Trophoblast cell (in vitro differentiated cells and primary cell): ENCODE measurements around the gene TXNL4B.
"Not testable (repeated sequence)": the region's sequence is repeated elsewhere in the genome, so short reads cannot be mapped to it uniquely, and the experiment has no call there.

Experiments used
- DNase-seq, 2 donors: peaks; one replicate each; pipeline ENCODE4 v3.0.0-alpha.2; 2016
- H2AFZ ChIP-seq: 2 replicates; pipeline ENCODE4 v1.6.1; 2013; ENCODE audit warnings: low read length, moderate library complexity, mild to moderate bottlenecking; ENCODE audit not compliant: insufficient read depth, poor library complexity
- H2AK5ac ChIP-seq: 2 replicates; pipeline ENCODE4 v1.6.1; 2013; ENCODE audit warnings: mild to moderate bottlenecking, low read length
- H2BK120ac ChIP-seq: 2 replicates; pipeline ENCODE4 v1.6.1; 2013; ENCODE audit warnings: low read length, mild to moderate bottlenecking, moderate library complexity; ENCODE audit not compliant: insufficient read depth, poor library complexity
- H2BK12ac ChIP-seq: 2 replicates; pipeline ENCODE4 v1.6.1; 2013; ENCODE audit warnings: mild to moderate bottlenecking, low read length, moderate library complexity
- H2BK5ac ChIP-seq: 2 replicates; pipeline ENCODE4 v1.6.1; 2013; ENCODE audit warnings: low read length, low read depth, moderate library complexity, mild to moderate bottlenecking; ENCODE audit not compliant: poor library complexity
- H3K14ac ChIP-seq: 2 replicates; pipeline ENCODE4 v1.6.1; 2013; ENCODE audit warnings: mild to moderate bottlenecking, low read length
- H3K18ac ChIP-seq: 2 replicates; pipeline ENCODE4 v1.6.1; 2013; ENCODE audit warnings: mild to moderate bottlenecking, low read length
- H3K23ac ChIP-seq: 2 replicates; pipeline ENCODE4 v1.6.1; 2013; ENCODE audit warnings: low read length
- H3K27ac ChIP-seq: 2 replicates; pipeline ENCODE4 v1.5.1; 2013; ENCODE audit warnings: low read depth, mild to moderate bottlenecking, inconsistent platforms, low read length, moderate library complexity
- H3K27me3 ChIP-seq: 2 replicates; pipeline ENCODE4 v1.6.1; 2013; ENCODE audit warnings: inconsistent platforms, mild to moderate bottlenecking, low read length, moderate library complexity; ENCODE audit not compliant: insufficient read depth
- H3K36me3 ChIP-seq, 2 experiments: 1 replicate in 1 of 2; 2 replicates in 1 of 2; pipeline ENCODE4 v1.6.1; 2013; ENCODE audit warnings: low read length in 2 of 2, mild to moderate bottlenecking in 2 of 2, moderate library complexity in 1 of 2; ENCODE audit not compliant: insufficient read depth in 2 of 2, control insufficient read depth in 1 of 2
- H3K4ac ChIP-seq: 2 replicates; pipeline ENCODE4 v1.6.1; 2013; ENCODE audit warnings: low read depth, mild to moderate bottlenecking, low read length, moderate library complexity
- H3K4me1 ChIP-seq, 2 experiments: 1 replicate in 1 of 2; 2 replicates in 1 of 2; pipeline ENCODE4 v1.6.1; 2013; ENCODE audit warnings: low read length in 2 of 2, mild to moderate bottlenecking in 2 of 2, moderate library complexity in 1 of 2; ENCODE audit not compliant: insufficient read depth in 2 of 2, control insufficient read depth in 1 of 2
- H3K4me2 ChIP-seq: 2 replicates; pipeline ENCODE4 v1.6.1; 2013; ENCODE audit warnings: inconsistent platforms, mild to moderate bottlenecking, low read length, moderate library complexity
- H3K4me3 ChIP-seq: 2 replicates; pipeline ENCODE4 v1.5.1; 2013; ENCODE audit warnings: mild to moderate bottlenecking, low read depth, low read length, inconsistent platforms
- H3K79me1 ChIP-seq: one replicate; pipeline ENCODE4 v1.6.1; 2013; ENCODE audit warnings: low read length
- H3K79me2 ChIP-seq: 2 replicates; pipeline ENCODE4 v1.6.1; 2013; ENCODE audit warnings: low read length, mild to moderate bottlenecking; ENCODE audit not compliant: control insufficient read depth, insufficient read depth, poor library complexity
- H3K9ac ChIP-seq: 2 replicates; pipeline ENCODE4 v1.6.1; 2013; ENCODE audit warnings: mild to moderate bottlenecking, low read length
- H3K9me3 ChIP-seq: 2 replicates; pipeline ENCODE4 v1.6.1; 2013; ENCODE audit warnings: low read depth, mild to moderate bottlenecking, control low read depth, inconsistent platforms, low read length; ENCODE audit not compliant: insufficient read depth
- H4K12ac ChIP-seq: 2 replicates; pipeline ENCODE4 v1.6.1; 2013; ENCODE audit warnings: low read depth, mild to moderate bottlenecking, low read length, moderate library complexity
- H4K8ac ChIP-seq: 2 replicates; pipeline ENCODE4 v1.6.1; 2013; ENCODE audit warnings: low read depth, mild to moderate bottlenecking, low read length, moderate library complexity
- H4K91ac ChIP-seq: one replicate; pipeline ENCODE4 v1.6.1; 2013; ENCODE audit warnings: low read depth, mild to moderate bottlenecking, low read length, moderate library complexity
- WGBS: extraction: QIAGEN DNeasy Blood & Tissue Kit; methylation state at CpG from one replicate; pipeline ENCODE4 v1.1.7; 2013; ENCODE audit warnings: missing lambda C conversion rate; ENCODE audit not compliant: insufficient read length, insufficient coverage; ENCODE audit errors: extremely low coverage; 5-methylcytosine and 5-hydroxymethylcytosine counted together

TXNL4B gene

DNA sequence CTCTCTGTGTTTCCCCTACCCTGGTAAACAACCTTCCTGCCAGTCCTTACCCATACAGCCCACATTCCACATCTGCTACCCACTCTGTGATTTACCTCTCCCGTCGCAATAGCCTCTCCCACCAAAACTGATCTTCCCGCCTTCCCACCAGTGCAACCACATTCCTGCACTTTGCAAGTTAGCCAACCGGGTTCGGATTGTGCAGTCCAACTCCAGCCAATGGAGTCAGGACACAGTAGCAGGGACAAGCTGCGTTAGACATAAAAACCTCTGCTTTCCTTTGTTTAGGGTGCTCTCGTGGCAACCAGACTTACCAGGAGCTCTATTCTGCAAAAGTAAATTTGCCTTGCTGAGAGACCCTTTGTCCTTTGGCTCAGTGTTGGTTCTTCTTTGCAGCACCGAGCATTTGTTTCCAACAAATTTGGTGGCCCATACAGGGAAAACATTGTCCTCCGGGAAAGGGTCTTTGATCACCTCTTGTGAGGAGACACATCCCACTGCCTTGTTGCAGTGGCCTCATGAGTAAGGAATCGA is 29.0 kb downstream of the TXNL4B start:
- H3K9me3 ChIP-seq, result peaks cover 4% of the 10 kb centered on the region
- no peak overlapping the region for H2BK120ac ChIP-seq
- no peak overlapping the region for H4K12ac ChIP-seq
- no peak overlapping the region for H4K91ac ChIP-seq
- no peak overlapping the region for H2AFZ ChIP-seq
- no peak overlapping the region for H3K4me2 ChIP-seq
- no CpG with 5 or more reads among the region's 10 CpGs for WGBS
- H3K23ac ChIP-seq, result no peak overlapping the region
- H3K4me1 ChIP-seq, result no peaks in the 10 kb centered on the region
- no peak overlapping the region for H3K4me3 ChIP-seq
- H3K9ac ChIP-seq, result no peak overlapping the region
- H3K27me3 ChIP-seq, result no peaks in the 10 kb centered on the region
- H3K14ac ChIP-seq, result no peak overlapping the region
- no peak overlapping the region for H4K8ac ChIP-seq
- no peak overlapping the region for H3K27ac ChIP-seq
- no peaks in the 10 kb centered on the region for H3K79me1 ChIP-seq
- H3K4ac ChIP-seq, result no peak overlapping the region
- no peak overlapping the region for H2AK5ac ChIP-seq
- no peak overlapping the region for H2BK12ac ChIP-seq
- no peaks in the 10 kb centered on the region for H3K79me2 ChIP-seq
- H3K18ac ChIP-seq, result no peak overlapping the region
- H2BK5ac ChIP-seq, result no peak overlapping the region
- DNase-seq, result no peak
- H3K36me3 ChIP-seq, result no peaks in the 10 kb centered on the region

DNA sequence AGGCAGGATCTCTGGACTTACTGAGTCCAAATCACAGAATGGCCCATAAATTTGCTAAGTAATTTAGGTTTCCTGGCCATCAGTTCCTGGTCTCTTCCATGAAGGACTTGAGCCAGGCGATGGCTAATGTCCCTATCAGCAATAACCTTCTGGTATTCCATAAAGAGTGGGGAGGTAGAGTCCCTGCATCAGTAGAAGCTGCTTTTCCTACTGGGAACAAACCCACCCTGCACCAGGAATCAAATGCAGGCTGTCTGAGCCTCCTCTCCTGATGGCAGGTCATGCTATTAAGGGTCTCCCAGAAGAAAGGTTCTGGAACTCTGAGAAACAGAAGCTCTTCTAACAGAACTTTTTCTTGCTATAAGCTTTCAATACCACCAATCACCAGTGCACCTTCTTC is 31.9 kb downstream of the TXNL4B start:
- Histone ChIP-seq H4K91ac (no peak overlapping the region), H3K79me2 (no peaks in the 10 kb centered on the region)
- DNase-seq, result no peak

DNA sequence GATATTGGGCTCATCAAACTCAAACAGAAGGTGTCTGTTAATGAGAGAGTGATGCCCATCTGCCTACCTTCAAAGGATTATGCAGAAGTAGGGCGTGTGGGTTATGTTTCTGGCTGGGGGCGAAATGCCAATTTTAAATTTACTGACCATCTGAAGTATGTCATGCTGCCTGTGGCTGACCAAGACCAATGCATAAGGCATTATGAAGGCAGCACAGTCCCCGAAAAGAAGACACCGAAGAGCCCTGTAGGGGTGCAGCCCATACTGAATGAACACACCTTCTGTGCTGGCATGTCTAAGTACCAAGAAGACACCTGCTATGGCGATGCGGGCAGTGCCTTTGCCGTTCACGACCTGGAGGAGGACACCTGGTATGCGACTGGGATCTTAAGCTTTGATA is 33.0 kb downstream of the TXNL4B start:
- H4K8ac ChIP-seq, result no peak overlapping the region

More for the DNA sequence above, 31.9 kb downstream of the TXNL4B start:
- Histone ChIP-seq H3K4ac (no peak overlapping the region), H3K4me2 (no peak overlapping the region), H3K27me3 (no peaks in the 10 kb centered on the region), H3K4me1 (no peaks in the 10 kb centered on the region), H3K9ac (no peak overlapping the region), H4K8ac (no peak overlapping the region), H3K18ac (no peak overlapping the region), H3K36me3 (no peaks in the 10 kb centered on the region), H3K14ac (no peak overlapping the region), H2AFZ (no peak overlapping the region), H3K23ac (no peak overlapping the region), H3K4me3 (no peak overlapping the region), H2BK12ac (no peak overlapping the region), H3K79me1 (no peaks in the 10 kb centered on the region), H4K12ac (no peak overlapping the region), H3K27ac (no peak overlapping the region), H2BK5ac (no peak overlapping the region), H2AK5ac (no peak overlapping the region), H3K9me3 (peaks cover 4% of the 10 kb centered on the region), H2BK120ac (no peak overlapping the region)
- WGBS, result no CpG with 5 or more reads among the region's 1 CpG

DNA sequence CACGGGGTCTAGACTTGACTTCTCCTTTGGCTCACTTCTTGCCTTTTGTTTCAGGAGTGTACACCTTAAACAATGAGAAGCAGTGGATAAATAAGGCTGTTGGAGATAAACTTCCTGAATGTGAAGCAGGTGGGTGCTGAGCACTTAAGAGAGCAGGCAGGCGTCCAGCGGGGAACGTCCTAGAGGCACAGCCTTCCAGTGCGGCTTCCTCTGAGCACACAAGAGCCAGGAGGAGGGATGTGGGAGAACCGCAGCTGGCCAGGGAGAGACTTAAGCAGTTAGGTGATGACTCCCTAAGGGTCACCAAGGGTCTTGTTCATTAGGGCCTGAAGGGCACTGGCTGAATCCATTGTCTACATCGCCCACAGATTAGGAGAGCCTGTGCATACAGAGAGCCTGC is 34.4 kb downstream of the TXNL4B start:
- H3K14ac ChIP-seq, H3K18ac ChIP-seq, H3K9ac ChIP-seq, H4K8ac ChIP-seq, H2AK5ac ChIP-seq, H2AFZ ChIP-seq, H3K23ac ChIP-seq, H3K4me1 ChIP-seq, H3K79me2 ChIP-seq, H2BK5ac ChIP-seq, DNase-seq, H3K27me3 ChIP-seq, H3K4me3 ChIP-seq, H3K27ac ChIP-seq, H3K79me1 ChIP-seq, H3K36me3 ChIP-seq, H2BK12ac ChIP-seq, H3K4me2 ChIP-seq, H4K12ac ChIP-seq, H4K91ac ChIP-seq, H3K4ac ChIP-seq, H3K9me3 ChIP-seq, H2BK120ac ChIP-seq: not testable (repeated sequence)
- no CpG with 5 or more reads among the region's 7 CpGs for WGBS

More for the DNA sequence above, 33.0 kb downstream of the TXNL4B start:
- Histone ChIP-seq H3K4ac (no peak overlapping the region), H2AK5ac (no peak overlapping the region), H2AFZ (no peak overlapping the region), H4K91ac (no peak overlapping the region), H3K9me3 (peaks cover 4% of the 10 kb centered on the region), H2BK12ac (no peak overlapping the region), H2BK5ac (no peak overlapping the region), H3K27ac (no peak overlapping the region), H2BK120ac (no peak overlapping the region), H3K36me3 (no peaks in the 10 kb centered on the region), H3K18ac (no peak overlapping the region), H3K4me1 (no peaks in the 10 kb centered on the region), H3K4me3 (no peak overlapping the region), H3K4me2 (no peak overlapping the region), H3K27me3 (no peaks in the 10 kb centered on the region), H3K79me1 (no peaks in the 10 kb centered on the region), H3K9ac (no peak overlapping the region), H3K14ac (no peak overlapping the region), H3K23ac (no peak overlapping the region), H3K79me2 (no peaks in the 10 kb centered on the region), H4K12ac (no peak overlapping the region)
- no CpG with 5 or more reads among the region's 9 CpGs for WGBS
- DNase-seq, result no peak
